Daoy (cell line): ENCODE data around the gene XDH. TPM values are rescaled to one million over a fixed set of nuclear protein-coding genes. Genes with fewer than 3 reads are reported as not detected.

ENCODE experiments used
- total RNA-seq: library from RNA; depleted of rRNA; stranded (reverse); fragments of >200 nt; shearing (Covaris generic); gene quantifications from 2 replicates; pipeline ENCODE4 v1.2.3, GENCODE V29; 2014; rRNA removed

The XDH gene
- total RNA-seq, 1 experiment from 2014 or later = 0.97 TPM

Other genes with a start within 250 kb of the XDH start
- 0.11 TPM in 1 of 2 replicates, not detected in the other for gene CAPN14, start 197.2 kb downstream of the XDH start, total RNA-seq
- gene EHD3, start 180.6 kb downstream of the XDH start, total RNA-seq = 2.6 and 4.1 TPM in 2 replicates
- not detected in 2 replicates for gene SRD5A2, start 166.2 kb upstream of the XDH start, total RNA-seq